ENCODE results near the gene FZD8.

DNA sequence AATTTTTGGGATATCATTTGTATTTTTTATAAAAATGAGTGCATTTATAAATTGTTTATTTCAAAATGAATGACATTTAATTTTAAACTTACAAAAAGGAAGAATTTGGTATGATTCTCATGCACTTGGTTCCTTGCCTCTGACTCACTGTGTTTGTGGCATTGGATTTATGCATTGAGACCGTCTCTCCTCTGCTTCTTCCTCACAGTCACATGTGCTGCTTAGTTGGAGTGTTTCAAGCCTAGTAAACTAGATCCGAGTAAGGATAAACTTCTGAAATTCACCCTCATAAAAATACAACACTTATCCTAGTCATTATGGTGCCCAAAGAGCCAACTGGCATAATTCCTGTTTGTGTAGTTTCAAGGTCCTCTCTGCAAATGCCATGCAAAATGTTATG, 19.1 kb upstream of the FZD8 start:
- TF ChIP-seq PPARA (CRISPR knock-in tag; IDR thresholded peaks at IDR 0.05; ENCODE audit: borderline replicate concordance) (no peak), SNAI2 (CRISPR knock-in tag; IDR thresholded peaks at IDR 0.05) (no peak), OSR1 (CRISPR knock-in tag; IDR thresholded peaks at IDR 0.05) (no peak), GLIS3 (CRISPR knock-in tag; IDR thresholded peaks at IDR 0.05) (no peak), TOX (CRISPR knock-in tag; IDR thresholded peaks at IDR 0.05; ENCODE audit: borderline replicate concordance) (no peak), ZNF565 (CRISPR knock-in tag; conservative IDR thresholded peaks at IDR 0.05; ENCODE audit: low read depth) (no peak), RARB (CRISPR knock-in tag; IDR thresholded peaks at IDR 0.05) (no peak)

All from SK-N-SH treated with all-trans-retinoic acid at 6 μM for 48 hours (cell line).